ENCODE measurements around the gene TMEM95. TPM values are rescaled to one million over a fixed set of nuclear protein-coding genes. Genes with fewer than 3 reads are reported as not detected.

Gene TMEM95
- total RNA-seq, 2 donors from 2014 or later: not detected

DNA sequence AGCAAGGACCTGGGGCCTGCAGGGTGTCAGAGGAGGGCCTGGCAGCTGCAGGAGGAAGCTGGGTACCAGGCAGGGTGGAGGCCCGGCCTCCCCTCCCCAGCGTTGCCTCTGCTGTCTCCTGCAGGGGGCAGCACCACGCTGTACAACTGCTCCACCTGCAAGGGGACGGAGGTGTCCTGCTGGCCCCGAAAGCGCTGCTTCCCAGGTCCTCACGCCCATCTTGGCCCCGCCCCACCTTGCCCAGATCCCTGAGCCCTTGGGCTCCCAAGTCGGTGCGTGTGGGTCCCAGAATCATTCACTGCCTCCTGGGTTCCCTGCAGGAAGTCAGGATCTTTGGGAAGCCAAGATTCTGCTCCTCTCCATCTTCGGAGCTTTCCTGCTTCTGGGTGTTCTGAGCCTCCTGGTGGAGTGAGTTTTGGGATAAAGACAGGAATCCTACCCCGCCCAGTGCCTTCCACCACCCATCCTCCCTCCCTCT lies 1.2 kb downstream of the TMEM95 start:
- no peaks in the 10 kb centered on the region for H3K9me3 ChIP-seq
- DNase-seq (ENCODE audit: low spot score): peak; percentile 71
- WGBS: 10% methylated on average over 12 of the region's 12 CpGs
- no peaks in the 10 kb centered on the region for H3K36me3 ChIP-seq
- H3K4me3 ChIP-seq: no peak overlapping the region
- H3K27me3 ChIP-seq (replicated peaks; ENCODE audit: insufficient read depth): no peaks in the 10 kb centered on the region
- intact Hi-C loops (cut with DNase I): loop anchor here (10.0 kb wide), 1 partner anchor 129 kb away; the partner anchor contains the start of genes POLR2A and SLC35G6
- no peak overlapping the region for H3K27ac ChIP-seq
- TF ChIP-seq POLR2A (IDR thresholded peaks at IDR 0.05): no peak
- peak; percentile 63 for TF ChIP-seq POLR2AphosphoS5 (IDR thresholded peaks at IDR 0.05)
- TF ChIP-seq CTCF (IDR thresholded peaks at IDR 0.05): peak; percentile 61 to 94 (median 88)
- peaks cover 5% of the 10 kb centered on the region for H3K4me1 ChIP-seq (replicated peaks)

DNA sequence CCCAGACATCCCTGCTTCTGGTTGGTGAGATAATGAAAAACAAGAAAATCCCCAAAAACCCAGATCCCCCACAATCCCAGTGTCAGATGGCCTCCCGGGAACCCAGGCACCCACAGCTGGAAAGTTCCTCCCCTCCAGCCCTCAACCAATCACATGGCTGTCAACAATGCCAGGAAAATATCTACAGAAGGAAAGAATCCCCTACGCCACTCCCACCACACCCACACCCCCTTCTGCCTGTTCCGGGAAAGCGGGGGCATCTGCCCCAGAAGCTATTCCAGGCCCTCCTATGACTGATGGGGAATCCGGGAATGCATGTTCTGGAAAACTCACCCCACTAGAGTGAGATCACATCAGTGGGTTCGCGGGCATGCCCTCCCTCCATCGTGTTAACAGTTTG lies 1.8 kb downstream of the TMEM95 start:
- 83% methylated on average over 8 of the region's 8 CpGs for WGBS
- H3K4me1 ChIP-seq (replicated peaks): peaks cover 5% of the 10 kb centered on the region
- H3K36me3 ChIP-seq: no peaks in the 10 kb centered on the region
- no peaks in the 10 kb centered on the region for H3K27me3 ChIP-seq (replicated peaks; ENCODE audit: insufficient read depth)
- DNase-seq (ENCODE audit: low spot score): no peak
- no peak overlapping the region for H3K4me3 ChIP-seq
- H3K9me3 ChIP-seq: no peaks in the 10 kb centered on the region
- no peak overlapping the region for H3K27ac ChIP-seq
- TF ChIP-seq POLR2AphosphoS5 (IDR thresholded peaks at IDR 0.05): no peak
- no peak for TF ChIP-seq POLR2A (IDR thresholded peaks at IDR 0.05)
- no peak for TF ChIP-seq CTCF (IDR thresholded peaks at IDR 0.05)
- intact Hi-C loops (cut with DNase I): loop anchor here (1.0 to 10.0 kb wide), 2 partner anchors 80 to 128 kb away; partner anchors contain the start of genes POLR2A and SLC35G6

DNA sequence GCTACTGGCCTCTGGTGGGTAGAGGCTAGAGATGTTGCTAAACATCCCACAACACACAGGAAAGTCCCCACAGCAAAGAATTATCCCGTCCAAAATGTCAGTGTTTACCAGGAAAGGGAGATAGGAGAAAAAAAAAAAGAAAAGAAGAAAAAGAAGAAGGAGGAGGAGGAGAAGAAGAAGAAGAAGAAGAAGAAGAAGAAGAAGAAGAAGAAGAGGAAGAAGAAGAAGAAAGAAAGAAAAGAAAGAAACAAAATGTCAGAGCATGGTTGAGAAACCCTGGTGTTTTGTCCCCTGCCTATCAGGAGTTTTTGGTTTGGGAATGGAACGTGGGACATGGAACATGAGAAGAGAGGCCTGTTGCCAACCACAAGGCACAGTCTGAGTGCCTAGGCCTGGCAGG lies 2.4 kb downstream of the TMEM95 start:
- Histone ChIP-seq H3K27me3 (replicated peaks; ENCODE audit: insufficient read depth) (no peaks in the 10 kb centered on the region), H3K4me1 (replicated peaks) (peaks cover 5% of the 10 kb centered on the region), H3K27ac (no peak overlapping the region), H3K36me3 (no peaks in the 10 kb centered on the region), H3K9me3 (no peaks in the 10 kb centered on the region), H3K4me3 (no peak overlapping the region)
- DNase-seq (ENCODE audit: low spot score): no peak
- 46% methylated on average over 2 of the region's 2 CpGs for WGBS
- intact Hi-C loops (cut with DNase I): loop anchor here (1.0 to 10.0 kb wide), 2 partner anchors 79 to 127 kb away; partner anchors contain the start of genes POLR2A and SLC35G6
- TF ChIP-seq POLR2AphosphoS5 (IDR thresholded peaks at IDR 0.05) (no peak), CTCF (IDR thresholded peaks at IDR 0.05) (no peak), POLR2A (IDR thresholded peaks at IDR 0.05) (no peak)

GRCh38 chr17:7361906-7362305 lies 7.0 kb downstream of the TMEM95 start:
- WGBS: 39% methylated on average over 3 of the region's 3 CpGs
- intact Hi-C loops (cut with DNase I): no loop called here

More at GRCh38 chr17:7361906-7362305, 7.0 kb downstream of the TMEM95 start:
- no peak for DNase-seq (ENCODE audit: low spot score)
- H3K9me3 ChIP-seq: no peaks in the 10 kb centered on the region
- H3K27ac ChIP-seq: no peak overlapping the region
- H3K27me3 ChIP-seq (replicated peaks; ENCODE audit: insufficient read depth): no peaks in the 10 kb centered on the region
- no peaks in the 10 kb centered on the region for H3K36me3 ChIP-seq
- TF ChIP-seq POLR2AphosphoS5 (IDR thresholded peaks at IDR 0.05): no peak
- no peak for TF ChIP-seq CTCF (IDR thresholded peaks at IDR 0.05)
- TF ChIP-seq POLR2A (IDR thresholded peaks at IDR 0.05): no peak
- H3K4me1 ChIP-seq (replicated peaks): no peaks in the 10 kb centered on the region
- H3K4me3 ChIP-seq: no peak overlapping the region
